Germinal center (tissue), 1 donor: Measurements from ENCODE around the gene HRK.

ENCODE experiments used
- DNase-seq: peaks from one replicate; pipeline ENCODE4 v3.0.0; 2012; ENCODE audit warnings: mixed read lengths, low spot score

The HRK gene

GRCh38 chr12:116897476-116897875 lies 16.2 kb upstream of the HRK start:
- no peak for DNase-seq

DNA sequence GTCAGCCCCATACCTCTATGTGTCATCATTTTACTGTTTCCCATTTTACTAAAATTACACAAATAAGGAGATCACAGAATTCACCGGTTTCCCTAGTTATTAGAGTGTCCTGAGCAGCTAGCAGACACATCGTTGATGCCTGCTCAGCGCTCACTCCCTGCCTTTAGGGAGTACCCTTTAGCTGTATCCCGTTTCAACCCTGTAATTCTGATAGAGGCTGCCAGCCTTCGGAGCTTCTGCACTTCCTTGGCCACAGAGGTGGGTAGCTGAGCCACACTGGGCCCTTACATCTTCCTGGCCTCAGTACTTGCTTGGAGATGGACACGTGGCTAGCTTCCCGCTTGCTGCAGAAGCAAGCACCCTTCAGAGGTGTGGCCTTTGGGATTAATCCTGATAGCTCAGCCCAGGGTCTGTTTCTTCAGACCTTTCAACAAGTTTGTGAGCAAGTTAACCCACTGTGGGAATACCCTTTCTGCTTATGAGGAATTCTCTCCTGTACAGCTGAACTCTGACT lies 15.2 kb upstream of the HRK start:
- no peak for DNase-seq

DNA sequence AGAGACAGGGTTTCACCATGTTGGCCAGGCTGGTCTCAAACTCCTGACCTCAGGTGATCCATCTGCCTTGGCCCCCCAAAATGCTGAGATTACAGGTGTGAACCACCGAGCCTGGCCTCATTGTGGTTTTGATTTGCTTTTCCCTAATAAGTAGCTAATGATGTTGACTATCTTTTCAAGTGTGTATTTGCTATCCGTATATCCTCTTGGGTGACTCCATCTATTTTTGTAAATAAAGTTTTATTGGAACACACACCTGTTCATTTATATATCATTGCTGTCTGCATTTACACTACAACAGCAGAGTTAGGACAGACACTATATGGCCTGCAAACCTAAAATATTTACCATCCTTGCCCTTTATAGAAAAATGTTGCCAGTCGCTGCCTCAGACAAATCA lies 13.7 kb upstream of the HRK start:
- DNase-seq = no peak

- no peak for DNase-seq
These were observed 11.3 kb upstream of the HRK start for GRCh38 chr12:116892349-116893140.

DNA sequence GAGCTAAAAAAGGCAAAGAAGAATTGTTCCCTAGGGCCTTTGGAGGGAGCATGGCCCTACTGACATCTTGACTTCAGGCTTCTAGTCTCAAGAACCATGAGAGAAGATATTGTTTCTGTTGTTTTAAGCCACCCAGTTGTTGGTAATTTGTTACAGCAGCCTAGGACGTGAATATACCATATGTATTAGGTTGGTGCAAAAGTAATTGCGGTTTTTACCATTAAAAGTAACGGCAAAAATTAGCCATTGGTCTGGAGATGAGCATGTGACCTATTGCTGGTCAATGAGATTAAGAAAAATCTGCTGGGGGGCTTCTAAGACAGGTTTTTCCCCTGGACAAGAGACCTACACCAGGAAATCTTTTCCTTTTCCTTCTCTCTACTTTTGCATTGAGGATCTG lies 9.8 kb upstream of the HRK start:
- DNase-seq = no peak

GRCh38 chr12:116890330-116890729 lies 9.1 kb upstream of the HRK start:
- no peak for DNase-seq

DNA sequence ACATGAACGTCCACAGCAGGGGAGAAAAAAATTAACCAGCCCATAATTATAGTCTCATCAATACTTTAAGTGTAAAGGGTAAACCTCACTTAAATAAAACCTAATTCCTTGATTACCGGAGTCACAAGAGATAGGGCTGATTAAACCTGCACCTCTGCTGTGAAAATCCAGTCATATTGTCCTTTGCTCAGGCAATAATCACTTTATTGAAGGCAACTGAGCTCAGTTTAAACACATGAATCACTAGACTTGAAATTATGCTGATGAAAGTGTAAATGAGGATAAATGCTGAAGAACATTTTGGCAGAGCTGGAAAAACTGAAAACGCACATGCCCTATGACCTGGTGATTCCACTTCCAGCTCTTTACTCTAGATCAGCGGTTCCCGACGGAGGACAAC lies 6.7 kb upstream of the HRK start:
- DNase-seq = no peak

DNA sequence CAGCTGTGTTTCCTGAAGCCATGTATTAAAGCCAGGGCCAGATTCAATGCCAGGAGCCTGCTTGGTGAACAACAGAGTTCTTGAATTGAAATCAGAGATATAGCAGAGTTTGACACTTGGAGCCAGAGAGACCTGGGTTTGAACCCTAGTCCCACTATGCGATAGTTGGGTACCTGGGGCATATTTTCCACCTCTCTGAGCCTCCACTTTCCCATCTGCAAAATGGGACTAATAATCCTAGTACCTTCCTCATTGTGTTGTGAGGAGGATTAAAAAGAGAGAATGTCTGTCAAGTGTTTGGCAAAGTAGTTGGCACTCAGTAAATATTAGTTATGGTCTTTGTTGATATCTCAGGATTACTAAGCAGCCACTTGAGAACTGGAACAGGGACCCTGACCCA lies 6.0 kb upstream of the HRK start:
- no peak for DNase-seq

- DNase-seq = peak; percentile 15
These were observed 4.2 kb upstream of the HRK start for GRCh38 chr12:116885491-116885890.

- DNase-seq = no peak
These were observed 3.6 kb upstream of the HRK start for GRCh38 chr12:116884871-116885270.

DNA sequence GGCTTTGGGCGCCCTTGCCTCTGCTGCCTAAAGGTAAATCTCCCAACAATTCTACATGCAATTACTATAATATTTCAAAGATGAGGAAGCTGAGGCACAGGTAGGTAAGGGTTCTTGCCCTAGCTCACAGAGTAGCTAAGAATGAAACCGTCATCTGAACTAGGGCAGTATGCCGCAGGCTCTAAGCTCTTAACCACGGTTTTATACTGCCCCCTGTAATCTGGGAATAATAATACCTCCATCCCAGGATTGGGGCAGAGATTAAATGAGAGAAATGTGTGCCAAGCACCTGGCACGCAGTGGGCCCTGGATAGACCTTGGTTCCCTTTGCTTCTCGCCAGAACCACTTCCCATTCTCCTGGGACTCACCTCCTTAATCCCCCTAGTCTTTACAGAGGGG lies 1.5 kb upstream of the HRK start:
- peak; percentile 39 for DNase-seq

- DNase-seq = no peak
These were observed 751 bp upstream of the HRK start for GRCh38 chr12:116881877-116882507.

- DNase-seq = peak; percentile 84
These were observed 370 bp downstream of the HRK start for GRCh38 chr12:116880817-116881324.

DNA sequence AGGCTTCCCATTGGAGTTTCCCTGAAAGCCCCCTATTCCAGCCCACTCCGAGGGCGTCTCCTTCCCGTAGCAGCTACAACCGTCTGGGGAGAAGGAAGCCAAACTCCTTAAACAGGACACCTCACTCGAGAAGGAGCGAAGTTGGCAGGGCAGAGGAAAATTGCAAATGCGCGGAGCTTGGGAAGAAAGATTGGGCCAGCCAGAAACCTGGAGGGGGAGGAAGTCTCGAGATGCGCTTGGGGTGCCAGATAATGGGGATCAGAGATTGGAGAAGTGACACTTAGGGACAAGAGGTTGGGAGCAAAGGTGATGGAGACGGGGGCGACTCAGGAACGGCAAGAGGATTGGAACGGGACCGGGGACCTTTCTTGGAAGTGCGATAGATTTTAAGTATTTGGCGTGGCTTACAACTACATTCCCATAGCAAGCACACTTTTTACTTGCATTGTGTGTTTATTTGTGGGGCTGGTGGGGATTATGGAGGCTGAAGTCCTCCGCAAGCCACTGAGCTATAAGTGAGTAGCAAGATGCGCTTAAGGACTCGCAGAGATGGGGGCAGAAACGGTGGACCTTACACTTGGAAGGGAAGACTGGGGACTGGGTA lies 926 bp downstream of the HRK start:
- no peak for DNase-seq

DNA sequence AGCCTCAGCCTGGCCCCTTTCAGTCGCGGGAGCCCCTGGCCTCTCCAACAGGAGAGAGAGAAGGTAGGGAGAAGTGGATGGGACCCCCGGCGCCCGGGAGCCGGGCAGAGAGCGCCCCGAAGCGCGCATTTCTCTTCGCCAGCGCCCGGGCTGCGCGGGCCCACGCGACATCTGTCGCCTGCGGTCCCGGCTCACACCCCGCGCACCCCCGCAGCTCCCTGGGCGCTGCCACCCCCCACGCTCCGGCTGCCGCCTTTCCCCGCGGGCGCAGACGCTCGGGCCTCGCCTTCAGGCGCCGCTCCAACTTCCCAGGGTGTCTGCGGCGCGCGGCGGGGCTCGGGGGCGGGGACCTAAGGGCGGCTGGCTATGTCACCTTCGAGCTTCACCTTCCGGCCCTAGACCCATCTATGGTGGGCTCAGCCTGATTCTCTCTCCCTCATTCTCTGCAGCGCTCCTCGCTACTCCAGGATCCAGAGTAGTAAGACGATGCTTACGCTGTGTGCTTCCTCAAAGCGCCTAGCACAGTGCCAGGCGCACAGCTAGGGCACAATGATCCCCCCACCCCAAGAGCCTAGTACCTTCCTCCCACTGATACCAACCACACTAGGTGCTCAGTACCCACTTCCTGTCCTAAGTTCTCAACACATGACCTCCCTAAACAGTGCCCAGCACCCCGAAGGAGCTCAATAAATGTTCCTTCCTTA lies 1.6 kb downstream of the HRK start:
- no peak for DNase-seq

- DNase-seq = no peak
These were observed 2.4 kb downstream of the HRK start for GRCh38 chr12:116878567-116879508.

DNA sequence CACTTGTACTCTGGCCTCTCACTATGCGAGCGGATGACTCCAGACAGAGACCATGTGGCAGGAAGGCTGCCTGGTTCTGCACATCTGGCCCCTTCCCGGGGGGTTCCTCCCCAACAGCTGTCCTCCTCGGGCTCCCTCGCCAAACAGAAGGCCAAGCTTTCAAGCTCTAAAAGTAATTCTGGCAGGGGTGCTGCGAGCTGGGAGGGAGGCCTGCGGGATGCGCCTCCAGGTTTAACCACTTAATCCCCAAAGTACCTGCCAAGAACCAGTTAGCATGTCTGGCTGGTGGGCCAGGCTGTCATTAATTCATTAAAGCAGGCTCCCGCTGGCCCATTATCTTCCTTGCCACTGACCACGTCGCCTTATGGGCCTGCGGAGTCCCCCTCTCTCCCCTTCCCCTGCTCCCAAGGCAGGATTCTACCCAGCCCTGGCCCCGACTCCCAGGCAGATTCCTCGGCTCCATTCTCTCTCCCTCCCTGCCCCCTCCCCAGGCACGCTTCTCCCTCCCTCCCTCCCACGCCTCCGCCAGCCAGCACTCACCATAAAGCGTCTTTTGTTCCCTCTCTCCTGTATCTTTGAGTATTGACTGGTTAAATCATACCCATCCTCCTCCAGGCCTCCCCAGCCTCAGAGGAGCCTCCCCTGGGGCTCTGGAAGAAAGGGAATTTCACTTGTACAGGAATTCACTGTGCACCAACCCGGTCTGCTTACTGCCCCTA lies 4.9 kb downstream of the HRK start:
- no peak for DNase-seq

GRCh38 chr12:116874324-116874995 lies 6.8 kb downstream of the HRK start:
- no peak for DNase-seq

DNA sequence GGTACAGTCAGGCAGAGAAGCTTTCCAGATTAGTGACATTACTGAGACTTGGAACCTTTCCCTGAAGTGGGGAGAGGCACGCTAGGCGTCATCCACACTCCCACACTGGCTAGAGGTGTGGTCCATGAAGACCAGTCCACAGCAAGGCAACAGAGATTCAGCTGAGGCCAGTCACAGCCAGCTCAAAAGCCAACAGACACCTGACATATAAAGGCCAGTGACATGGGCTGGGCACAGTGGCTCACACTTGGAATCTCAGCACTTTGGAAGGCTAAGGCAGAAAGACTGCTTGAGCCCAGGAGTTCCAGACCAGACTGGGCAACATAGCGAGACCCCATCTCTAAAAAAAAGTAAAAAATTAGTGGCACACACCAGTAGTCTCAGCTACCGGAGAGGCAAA lies 10.9 kb downstream of the HRK start:
- DNase-seq = no peak

DNA sequence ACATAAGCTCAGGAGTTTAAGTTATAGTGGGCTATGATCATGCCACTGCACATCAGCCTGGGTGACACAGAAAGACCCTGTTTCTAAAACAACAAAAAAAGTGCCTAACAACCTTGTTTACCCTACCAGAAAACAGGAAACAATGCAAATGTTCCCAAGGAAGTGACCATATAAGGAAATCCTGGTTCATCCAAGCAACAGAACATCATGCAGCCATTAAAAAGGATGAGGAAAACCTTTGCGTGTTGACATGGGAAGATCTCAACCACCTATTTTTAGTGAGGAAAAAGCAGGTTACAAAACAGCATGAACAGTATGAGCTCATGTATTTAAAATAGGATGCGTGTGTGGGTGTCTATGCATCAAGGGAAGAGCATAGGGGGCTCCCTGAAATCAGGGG lies 13.7 kb downstream of the HRK start:
- DNase-seq = no peak
